Cardiac muscle cell (in vitro differentiated cells and primary cell): Measurements from ENCODE around the gene TOMM22. TPM values are rescaled to one million over a fixed set of nuclear protein-coding genes. Genes with fewer than 3 reads are reported as not detected.

Experiments
- DNase-seq, 2 donors: peaks; one replicate each; pipeline versions ENCODE4 v3.0.0 to v3.0.0-alpha.2; 2010 to 2017; ENCODE audit warnings: low read depth in 1 of 2, low spot score in 1 of 2
- H3K27ac ChIP-seq: fragments of 200-600 bp; sonication (generic); 2 replicates; pipeline ENCODE4 v1.5.1; 2016
- H3K27me3 ChIP-seq: fragments of 200-600 bp; sonication (generic); 2 replicates; pipeline ENCODE4 v1.6.0; 2016; ENCODE audit warnings: control low read depth
- H3K36me3 ChIP-seq: fragments of 200-600 bp; sonication (generic); 2 replicates; pipeline ENCODE4 v1.5.1; 2016; ENCODE audit warnings: control low read depth
- H3K4me1 ChIP-seq: fragments of 200-600 bp; sonication (generic); 2 replicates; pipeline ENCODE4 v1.8.1; 2017; ENCODE audit warnings: low read depth, mild to moderate bottlenecking, mixed run types
- H3K4me3 ChIP-seq: fragments of 200-600 bp; sonication (generic); 2 replicates; pipeline ENCODE4 v1.5.1; 2016; ENCODE audit warnings: mild to moderate bottlenecking
- H3K9me3 ChIP-seq: fragments of 200-600 bp; sonication (generic); 2 replicates; pipeline ENCODE4 v1.5.1; 2017; ENCODE audit warnings: low read depth, mild to moderate bottlenecking, control low read depth
- polyA plus RNA-seq: library from polyadenylated mRNA; unstranded; fragments of >200 nt; fragmentation: Nextera tagmentation; extraction: Ambion mirVana; gene quantifications from 2 replicates; pipeline ENCODE4 v1.2.1, GENCODE V29; 2016
- total RNA-seq: library from RNA; depleted of rRNA; stranded (reverse); fragments of >200 nt; gene quantifications from 2 replicates; pipeline ENCODE4 v1.2.3, GENCODE V29; 2016
- TF ChIP-seq, protein P1 (sequence below): IDR thresholded peaks from 2 replicates; pipeline ENCODE4 v1.5.1; 2012; ENCODE audit warnings: low read depth, mild to moderate bottlenecking, low read length

The TOMM22 gene
- total and polyA plus RNA-seq, 2 experiments from 2014 or later: 46.2 to 151 TPM

- H3K9me3 ChIP-seq: no peaks in the 10 kb centered on the region
- no peak overlapping the region for H3K4me3 ChIP-seq
- H3K4me1 ChIP-seq: peaks cover 41% of the 10 kb centered on the region
- H3K36me3 ChIP-seq: peaks cover 16% of the 10 kb centered on the region
- peak in 1 of 2 donors; percentile 33 for DNase-seq
- peak overlapping the region; percentile 93 for H3K27ac ChIP-seq
- TF ChIP-seq, protein P1, sequence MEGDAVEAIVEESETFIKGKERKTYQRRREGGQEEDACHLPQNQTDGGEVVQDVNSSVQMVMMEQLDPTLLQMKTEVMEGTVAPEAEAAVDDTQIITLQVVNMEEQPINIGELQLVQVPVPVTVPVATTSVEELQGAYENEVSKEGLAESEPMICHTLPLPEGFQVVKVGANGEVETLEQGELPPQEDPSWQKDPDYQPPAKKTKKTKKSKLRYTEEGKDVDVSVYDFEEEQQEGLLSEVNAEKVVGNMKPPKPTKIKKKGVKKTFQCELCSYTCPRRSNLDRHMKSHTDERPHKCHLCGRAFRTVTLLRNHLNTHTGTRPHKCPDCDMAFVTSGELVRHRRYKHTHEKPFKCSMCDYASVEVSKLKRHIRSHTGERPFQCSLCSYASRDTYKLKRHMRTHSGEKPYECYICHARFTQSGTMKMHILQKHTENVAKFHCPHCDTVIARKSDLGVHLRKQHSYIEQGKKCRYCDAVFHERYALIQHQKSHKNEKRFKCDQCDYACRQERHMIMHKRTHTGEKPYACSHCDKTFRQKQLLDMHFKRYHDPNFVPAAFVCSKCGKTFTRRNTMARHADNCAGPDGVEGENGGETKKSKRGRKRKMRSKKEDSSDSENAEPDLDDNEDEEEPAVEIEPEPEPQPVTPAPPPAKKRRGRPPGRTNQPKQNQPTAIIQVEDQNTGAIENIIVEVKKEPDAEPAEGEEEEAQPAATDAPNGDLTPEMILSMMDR: no peak
- H3K27me3 ChIP-seq: no peaks in the 10 kb centered on the region
Measured at GRCh38 chr22:38712486-38713207, 30.9 kb downstream of the TOMM22 start.

GRCh38 chr22:38713921-38714320 lies 32.2 kb downstream of the TOMM22 start:
- no peak overlapping the region for H3K4me3 ChIP-seq
- peak overlapping the region; percentile 93 for H3K27ac ChIP-seq
- peaks cover 20% of the 10 kb centered on the region for H3K36me3 ChIP-seq
- no peaks in the 10 kb centered on the region for H3K27me3 ChIP-seq
- H3K4me1 ChIP-seq: peaks cover 36% of the 10 kb centered on the region
- TF ChIP-seq, protein P1: no peak
- no peaks in the 10 kb centered on the region for H3K9me3 ChIP-seq
- peak in 1 of 2 donors; percentile 70 for DNase-seq

DNA sequence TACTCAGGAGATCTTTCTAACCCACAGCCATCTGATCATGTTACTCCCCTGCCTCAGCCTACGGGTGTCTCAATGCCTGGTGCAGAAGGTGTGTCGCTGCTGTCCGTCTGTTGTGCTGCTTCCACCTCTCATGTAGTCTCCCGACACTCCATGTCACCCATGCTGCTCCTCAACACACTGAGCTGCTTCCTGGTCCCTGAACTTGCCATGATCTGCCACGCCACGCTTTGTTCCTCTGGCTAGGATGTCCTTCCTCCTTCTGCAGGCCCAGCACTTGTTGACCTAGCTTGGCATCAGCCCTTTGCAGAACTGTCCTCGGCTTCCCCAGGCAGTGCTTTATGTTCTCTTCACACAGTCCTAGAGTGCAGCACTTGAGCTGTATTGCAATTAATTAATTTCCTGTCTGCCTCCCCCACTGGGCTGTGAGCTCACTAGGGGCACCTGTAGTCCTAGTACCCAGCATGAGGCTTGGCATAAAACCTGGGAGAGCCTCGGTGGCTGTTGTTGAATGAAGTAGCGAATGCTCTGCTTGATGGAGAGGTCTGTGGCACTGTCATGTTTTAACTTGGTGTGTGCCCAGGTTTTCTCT lies 33.5 kb downstream of the TOMM22 start:
- no peak overlapping the region for H3K27ac ChIP-seq
- no peak for DNase-seq
- H3K36me3 ChIP-seq: peaks cover 24% of the 10 kb centered on the region
- H3K4me1 ChIP-seq: peaks cover 36% of the 10 kb centered on the region
- H3K9me3 ChIP-seq: no peaks in the 10 kb centered on the region
- H3K4me3 ChIP-seq: no peak overlapping the region
- H3K27me3 ChIP-seq: no peaks in the 10 kb centered on the region
- TF ChIP-seq, protein P1: no peak

DNA sequence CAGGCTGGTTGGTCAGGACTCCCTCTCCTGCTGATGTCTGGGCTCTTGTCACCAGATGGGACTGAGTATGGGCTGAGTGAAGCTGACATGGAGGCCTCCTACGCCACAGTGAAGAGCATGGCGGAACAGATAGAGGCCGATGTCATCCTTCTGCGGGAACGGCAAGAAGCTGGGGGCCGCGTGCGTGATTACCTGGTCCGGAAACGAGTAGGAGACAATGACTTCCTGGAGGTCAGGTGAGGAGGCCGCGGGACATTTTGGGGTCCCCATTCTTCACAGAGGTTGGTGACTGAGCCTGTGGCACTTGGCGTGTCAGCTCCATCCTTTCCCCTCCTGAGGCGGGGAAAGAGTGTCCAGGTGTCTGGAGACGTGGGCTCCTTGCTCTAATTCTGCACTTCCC lies 34.1 kb downstream of the TOMM22 start:
- H3K36me3 ChIP-seq: peaks cover 20% of the 10 kb centered on the region
- H3K4me3 ChIP-seq: no peak overlapping the region
- TF ChIP-seq, protein P1: no peak
- H3K9me3 ChIP-seq: no peaks in the 10 kb centered on the region
- no peak for DNase-seq
- peaks cover 36% of the 10 kb centered on the region for H3K4me1 ChIP-seq
- H3K27me3 ChIP-seq: no peaks in the 10 kb centered on the region
- no peak overlapping the region for H3K27ac ChIP-seq

GRCh38 chr22:38716271-38716670 lies 34.5 kb downstream of the TOMM22 start:
- Histone ChIP-seq H3K36me3 (peaks cover 16% of the 10 kb centered on the region), H3K4me1 (peaks cover 36% of the 10 kb centered on the region), H3K27ac (no peak overlapping the region), H3K27me3 (no peaks in the 10 kb centered on the region), H3K4me3 (no peak overlapping the region), H3K9me3 (no peaks in the 10 kb centered on the region)
- TF ChIP-seq, protein P1: no peak
- DNase-seq: no peak
